Activated T-helper 1 cell treated with anti-CD3 and anti-CD28 coated beads, Interleukin-2, amount 50 U/mL, for 16 hours (primary cell): ENCODE measurements around the gene CEP72.
"Not testable (repeated sequence)": the region's sequence is repeated elsewhere in the genome, so short reads cannot be mapped to it uniquely, and the experiment has no call there.

Source experiments
- DNase-seq, 2 donors: peaks; one replicate each; pipeline ENCODE4 v3.0.0-alpha.2; 2020; ENCODE audit warnings: low read depth in 1 of 2, low spot score in 1 of 2

CEP72 gene

DNA sequence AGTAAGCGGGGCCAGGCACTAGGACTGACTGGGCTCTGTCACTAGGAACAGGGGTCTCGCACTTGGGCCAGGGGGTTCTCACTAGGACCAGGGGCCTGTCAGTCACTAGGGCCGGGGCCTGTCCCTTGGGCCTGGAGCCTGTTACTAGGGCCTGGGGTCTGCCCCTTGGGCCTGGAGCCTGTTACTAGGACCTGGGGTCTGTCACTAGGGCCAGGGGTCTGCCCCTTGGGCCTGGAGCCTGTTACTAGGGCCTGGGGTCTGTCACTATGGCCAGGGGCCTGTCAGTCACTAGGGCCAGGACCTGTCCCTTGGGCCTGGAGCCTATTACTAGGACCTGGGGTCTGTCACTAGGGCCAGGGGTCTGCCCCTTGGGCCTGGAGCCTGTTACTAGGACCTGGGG is 70.1 kb downstream of the CEP72 start:
- not testable (repeated sequence) for DNase-seq

DNA sequence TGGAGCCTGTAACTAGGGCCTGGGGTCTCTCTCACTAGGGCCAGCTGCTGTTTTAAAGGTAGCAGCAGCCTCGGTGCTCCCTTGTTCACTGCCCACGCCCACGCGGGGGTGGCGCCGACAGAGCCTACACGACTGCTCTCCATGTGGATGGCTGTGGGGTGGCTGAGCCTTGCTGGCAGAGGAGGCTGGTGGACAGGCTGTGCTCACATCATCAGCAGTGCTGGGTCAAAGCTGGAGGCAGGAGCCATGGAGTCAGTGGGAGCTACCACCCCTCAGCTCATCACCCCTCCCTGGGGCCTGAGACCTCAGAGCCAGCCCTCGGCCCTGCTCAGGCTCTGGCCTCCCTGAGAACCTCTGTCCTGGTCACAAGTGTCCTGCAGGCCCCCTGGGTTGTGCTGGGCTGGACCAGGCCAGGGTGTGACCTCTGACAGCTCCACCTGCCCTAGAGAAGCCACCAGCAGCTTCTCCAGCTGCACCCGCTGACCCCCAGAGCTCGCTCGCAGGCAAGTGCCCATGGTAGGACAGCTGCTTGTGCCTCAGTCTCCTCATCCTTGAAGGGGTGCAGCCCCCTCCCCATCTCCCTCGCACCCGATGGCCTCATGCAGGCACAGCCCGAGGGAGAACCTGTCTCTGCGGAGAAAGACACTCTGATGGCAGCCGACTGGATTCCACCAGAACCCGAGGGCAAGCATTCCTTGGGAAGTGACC is 70.7 kb downstream of the CEP72 start:
- not testable (repeated sequence) for DNase-seq

DNA sequence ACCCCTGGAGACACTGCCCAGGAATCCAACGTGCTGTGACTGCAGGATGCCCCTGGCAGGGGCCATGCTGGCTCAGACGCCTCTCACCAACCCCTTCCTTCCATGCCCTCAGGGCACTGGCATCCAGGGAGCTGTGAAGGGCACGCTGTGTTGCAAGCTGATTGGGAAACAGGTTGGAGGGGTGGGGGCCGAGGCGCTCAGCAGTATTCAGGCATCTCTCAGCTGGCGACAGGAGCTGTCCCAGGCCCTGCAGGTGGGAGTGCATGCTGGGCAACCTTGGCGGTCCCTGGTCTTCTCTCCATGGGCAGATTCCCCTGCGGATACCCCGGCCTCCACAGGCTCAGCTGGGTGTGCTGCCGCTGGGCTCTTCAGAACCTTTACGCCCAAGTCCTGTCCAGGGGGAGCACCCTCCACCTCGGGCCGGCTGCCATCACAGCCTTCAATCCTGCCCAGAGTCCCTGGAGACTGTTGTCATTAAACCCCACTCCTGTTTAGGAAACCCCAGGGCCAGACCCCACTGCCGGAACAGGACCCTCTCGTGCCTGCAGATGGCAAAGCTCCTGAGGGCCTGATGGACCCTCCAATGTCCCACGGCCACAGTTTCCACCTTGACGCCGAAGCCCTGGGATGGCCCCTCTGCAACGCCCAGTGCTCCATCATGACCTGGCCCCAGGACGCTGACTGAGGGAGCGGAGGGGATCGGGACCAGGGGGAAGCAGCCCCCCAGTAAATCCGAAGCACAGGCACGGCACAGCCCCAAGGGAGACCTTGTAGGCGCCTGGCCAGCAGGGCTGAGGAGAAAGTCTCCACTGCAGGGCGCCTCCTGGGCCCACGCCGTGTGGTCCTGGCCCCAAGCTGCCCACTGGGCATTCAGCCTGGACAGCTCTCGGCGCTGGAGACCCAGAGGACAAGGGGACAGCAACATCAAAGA is 71.7 kb downstream of the CEP72 start:
- no peak for DNase-seq

DNA sequence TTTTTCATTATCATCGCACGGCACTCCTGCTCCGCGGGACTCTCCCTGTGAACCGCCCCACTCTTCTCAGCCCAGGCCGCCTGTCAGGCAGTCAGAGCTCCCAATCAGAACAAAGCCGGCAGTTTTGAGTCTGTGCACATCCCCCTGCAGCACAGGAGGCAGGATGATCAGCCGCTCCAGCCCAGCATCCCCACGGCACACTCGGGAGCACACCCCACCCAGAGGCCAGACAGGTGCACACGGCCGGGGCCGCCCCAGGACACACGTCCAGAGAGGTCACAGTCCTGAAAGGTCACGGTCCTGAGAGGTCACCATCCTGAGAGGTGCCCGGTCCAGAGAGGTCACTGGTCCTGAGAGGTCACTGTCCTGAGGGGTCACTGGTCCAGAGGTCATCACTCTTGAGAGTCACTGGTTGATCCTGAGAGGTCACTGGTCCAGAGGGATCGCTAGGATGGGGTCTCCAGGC is 72.6 kb downstream of the CEP72 start:
- no peak for DNase-seq

DNA sequence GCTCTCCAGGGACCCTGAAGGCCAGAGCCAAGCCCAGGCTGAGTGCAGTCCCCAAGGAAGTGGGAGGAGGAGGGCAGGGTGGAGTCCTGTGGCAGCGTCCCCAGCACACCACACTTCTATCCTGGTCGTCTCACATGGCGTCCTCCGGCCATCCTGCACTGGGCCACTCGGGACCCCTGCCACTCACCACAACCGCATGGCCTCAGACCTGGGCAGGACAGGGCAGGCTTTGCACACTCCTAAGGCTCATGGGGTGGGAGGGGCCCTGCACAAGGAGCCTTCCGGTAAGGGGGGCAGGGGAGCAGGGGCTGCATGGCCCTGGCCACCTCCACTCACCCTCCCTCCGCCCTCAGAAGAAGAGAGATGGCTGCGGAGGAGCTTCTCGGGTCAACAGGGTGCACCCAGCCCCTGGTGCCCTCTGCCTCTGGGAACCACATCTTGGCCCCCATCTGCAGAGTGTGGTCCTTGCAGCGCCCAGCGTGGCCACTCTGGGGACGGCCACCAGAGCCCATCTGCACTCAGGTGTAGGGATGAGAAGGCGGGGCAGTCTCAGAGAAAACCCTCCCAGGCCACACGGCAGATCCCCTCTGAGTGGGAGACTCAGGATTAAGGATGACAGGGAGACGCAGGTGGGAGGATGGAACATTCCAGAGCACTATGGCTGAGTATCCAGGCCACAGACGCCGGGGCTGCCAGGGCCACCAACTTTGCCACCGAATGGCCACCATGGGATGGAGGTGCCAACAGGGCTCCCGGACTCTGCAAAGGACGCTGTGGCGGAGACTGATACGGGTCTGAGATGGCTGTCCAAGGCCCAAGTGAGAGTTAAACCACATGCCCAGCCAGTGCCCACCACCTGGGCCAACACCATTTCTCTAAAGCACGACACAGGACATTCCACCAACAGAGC is 73.4 kb downstream of the CEP72 start:
- no peak for DNase-seq

DNA sequence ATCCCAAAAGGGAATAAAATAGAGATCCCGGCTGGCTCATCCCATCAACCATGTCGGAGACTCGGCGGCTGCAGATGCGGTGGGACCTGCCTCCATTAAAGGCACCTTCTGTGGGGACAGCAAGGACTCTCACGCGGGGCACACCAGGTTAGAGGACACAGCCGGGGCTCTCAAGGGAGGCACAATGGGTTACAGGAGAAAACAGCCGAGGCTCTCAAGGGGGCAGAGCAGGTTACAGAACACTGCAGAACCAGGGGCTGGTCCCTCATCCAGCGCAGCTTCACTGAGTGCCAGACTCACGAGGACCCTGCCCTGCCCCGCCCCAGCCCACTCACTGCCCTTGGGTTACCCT is 74.0 kb downstream of the CEP72 start:
- not testable (repeated sequence) for DNase-seq

DNA sequence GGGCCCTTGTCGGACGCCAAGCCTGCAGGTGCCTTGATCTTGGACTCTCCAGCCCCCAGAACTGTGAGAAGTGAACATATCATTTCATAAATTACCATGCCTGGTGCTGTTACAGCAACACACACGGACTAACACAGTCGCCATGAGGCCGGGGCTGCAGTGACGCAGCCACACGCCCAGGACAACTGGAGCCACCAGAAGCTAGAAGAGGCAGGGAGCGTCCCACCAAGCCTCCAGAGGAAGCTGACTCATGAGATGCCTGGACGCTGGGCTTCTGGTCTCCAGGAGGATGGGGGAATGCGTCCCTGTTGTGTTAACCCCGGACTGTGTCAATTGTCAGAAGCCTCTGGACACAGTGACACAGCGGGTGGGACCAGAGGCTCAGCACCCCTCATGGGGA is 74.8 kb downstream of the CEP72 start:
- not testable (repeated sequence) for DNase-seq

DNA sequence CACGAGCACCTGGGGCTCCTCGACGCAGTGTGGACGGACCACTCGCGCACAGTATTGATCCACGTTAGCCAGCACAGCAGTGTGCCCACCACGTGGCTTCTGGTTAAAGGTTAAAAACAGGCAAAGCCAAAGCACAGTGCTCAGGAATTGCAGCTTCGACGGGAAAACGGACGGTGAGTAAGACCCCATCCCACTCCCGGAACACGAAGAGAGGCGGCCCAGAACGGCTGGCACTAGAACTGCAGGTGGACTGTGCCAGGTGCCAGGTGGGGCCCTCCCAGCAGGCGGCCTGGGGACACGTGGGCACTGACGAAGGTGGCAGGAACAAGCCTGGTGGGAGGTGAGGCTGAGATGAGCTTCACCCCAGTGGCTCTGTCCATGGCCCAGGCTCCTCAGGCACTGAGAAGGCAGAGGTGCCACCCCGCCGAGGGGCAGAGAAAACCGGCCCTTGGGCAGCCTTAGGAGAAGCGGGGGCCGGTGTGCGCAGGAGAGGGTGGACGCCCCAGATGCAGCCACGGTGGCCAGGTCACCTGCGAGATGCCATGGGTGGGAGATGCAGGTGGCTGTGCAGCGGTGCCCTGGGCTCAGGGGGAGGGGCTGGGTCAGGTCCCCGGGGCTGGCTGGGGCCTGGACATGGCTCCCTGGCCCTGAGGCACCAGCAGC is 76.3 kb downstream of the CEP72 start:
- DNase-seq, result not testable (repeated sequence)

DNA sequence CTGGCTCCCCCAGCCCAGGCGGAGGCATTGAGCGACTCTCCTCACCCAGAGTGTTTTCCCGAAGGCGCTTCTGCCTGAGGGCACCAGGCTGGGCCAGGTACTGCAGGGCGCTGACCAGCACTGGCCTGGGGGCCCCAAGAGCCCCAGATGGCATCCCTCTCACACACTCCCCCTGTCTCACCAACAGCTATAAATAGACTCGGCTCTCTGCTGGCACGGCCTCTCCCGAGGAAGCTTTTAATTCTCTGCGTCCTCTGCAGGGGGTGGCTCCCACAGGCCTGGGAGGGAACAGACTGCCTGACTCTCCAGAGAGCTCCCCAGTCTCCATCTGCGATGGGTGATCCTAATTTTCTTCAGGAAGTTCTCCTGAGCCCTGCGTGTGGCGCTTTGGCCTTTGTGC is 78.2 kb downstream of the CEP72 start:
- DNase-seq, result not testable (repeated sequence)

DNA sequence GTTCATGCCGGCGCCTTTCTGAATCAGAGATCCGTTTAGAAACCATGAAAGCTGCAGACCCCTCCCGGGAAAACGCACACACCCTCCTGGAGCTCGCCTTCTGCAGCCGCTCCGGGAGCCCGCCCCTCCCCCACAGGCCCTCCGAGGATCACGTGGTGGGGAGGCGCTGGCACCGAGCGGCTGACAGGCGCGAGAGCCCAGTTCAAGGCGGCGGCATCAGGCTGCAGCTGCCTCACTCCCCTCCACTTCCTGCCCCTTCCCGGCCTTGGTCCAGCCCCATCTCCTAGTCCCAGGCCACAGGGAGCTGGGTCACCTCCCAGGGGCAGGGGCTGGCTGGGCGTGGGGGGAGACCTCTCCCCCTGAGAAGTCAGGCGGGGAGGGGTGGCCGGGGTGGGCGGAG is 78.9 kb downstream of the CEP72 start:
- not testable (repeated sequence) for DNase-seq

DNA sequence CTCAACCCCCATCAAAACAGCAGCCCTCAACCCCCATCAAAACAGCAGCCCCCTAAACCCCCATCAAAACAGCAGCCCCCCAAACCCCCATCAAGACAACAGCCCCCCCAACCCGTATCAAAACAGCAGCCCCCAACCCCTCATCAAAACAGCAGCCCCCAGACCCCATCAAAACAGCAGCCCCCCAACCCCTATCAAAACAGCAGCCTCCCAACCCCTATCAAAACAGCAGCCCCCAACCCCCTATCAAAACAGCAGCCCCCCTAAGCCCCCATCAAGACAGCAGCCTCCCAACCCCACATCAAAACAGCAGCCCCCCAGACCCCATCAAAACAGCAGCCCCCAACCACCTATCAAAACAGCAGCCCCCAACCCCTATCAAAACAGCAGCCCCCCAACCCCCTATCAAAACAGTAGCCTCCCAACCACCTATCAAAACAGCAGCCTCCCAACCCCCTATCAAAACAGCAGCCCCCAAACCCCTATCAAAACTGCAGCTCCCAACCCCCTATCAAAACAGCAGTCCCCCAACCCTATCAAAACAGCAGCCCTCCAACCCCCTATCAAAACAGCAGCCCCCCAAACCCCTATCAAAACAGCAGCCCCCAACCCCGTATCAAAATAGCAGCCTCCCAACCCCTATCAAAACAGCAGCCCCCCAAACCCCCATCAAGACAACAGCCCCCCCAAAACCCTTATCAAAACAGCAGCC is 79.8 kb downstream of the CEP72 start:
- no peak for DNase-seq

DNA sequence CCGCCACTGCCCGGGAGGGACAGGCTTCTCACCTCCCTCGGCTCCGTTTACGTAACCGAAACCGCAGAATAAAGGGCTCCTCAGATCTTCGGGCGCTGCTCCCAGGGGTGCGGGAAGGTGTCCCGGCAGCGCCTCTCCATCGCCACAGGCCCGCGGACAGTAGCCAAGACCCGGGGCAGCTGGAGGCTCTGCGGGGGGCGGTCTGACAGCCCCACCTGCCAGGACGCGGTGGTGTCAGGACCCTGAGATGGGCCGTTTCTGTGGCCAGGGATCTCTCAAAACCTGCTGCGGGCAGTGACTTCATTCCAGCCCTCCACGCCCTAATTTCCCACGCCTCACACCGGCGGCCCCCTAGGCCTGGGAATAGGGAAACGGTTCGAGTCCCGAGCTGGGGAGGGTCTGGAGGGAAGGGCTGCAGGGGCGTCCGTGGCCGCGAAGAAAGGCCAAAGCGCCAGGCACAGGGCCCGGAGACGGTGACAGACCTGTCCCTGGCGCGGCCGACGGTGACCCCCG is 80.4 kb downstream of the CEP72 start:
- DNase-seq, result not testable (repeated sequence)

DNA sequence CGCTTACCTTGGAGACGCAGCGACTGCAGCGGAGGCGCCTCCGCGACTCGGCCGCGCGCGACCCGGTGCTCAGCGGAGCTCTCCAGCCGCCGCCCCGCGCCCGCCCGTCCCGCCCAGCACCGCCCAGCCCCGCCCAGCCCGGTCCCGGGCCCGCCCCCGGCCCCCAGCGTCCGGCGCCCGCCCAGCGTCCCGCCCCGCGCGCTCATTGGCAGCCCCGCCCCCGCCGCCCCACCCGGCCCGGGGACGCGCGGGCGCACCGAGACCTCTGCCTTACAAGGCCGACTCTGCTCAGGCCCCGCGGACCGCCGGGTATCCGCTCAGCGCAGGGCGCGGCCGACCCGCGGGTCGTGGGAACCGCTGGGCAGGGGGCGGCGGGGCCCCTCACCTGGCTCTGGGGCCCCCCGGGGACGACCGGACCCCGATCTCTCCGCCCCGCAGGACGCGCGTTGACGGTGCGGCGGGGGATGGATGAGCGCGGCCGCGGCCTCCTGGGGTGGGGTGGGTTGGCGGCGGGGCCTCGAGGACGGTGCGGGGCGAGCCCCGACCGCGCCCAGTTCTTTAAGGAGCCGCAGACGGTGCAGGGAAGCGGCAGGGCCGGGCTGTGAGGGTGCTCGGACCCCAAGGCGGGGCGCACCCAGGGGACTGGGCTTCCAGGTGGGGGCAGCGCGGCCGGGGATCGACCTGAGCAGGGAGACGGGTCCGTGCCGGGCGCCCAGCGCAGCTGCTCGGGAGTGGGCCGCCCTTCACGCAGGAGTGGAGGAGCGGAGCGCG is 81.3 kb downstream of the CEP72 start, which contains the start of gene TPPP:
Gene TPPP (minus strand): TSS at position 82 of the 771 bp plus-strand sequence. CDS start 15,292 bp downstream, outside the sequence.
- DNase-seq, result peak; percentile 69 to 81

DNA sequence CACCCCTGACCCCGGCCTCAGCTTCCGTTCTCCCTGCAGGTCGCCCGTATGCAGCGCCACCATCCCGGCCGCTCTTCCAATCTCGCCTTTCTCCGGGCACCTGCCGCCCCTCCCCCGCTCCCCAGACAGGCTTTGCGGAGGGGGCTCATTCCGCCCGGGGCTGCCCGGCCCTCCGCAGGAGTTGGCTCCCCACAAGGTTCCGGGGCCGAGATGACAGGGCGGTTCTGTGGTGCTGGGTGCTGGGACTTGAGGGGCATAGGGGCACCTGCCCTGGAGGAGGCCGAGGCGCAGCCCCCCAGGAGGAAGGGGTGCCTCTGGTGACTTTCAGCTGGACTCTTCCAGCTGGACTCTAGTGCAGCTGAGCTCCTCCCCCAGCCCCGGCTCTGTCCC is 81.9 kb downstream of the CEP72 start:
- not testable (repeated sequence) for DNase-seq

DNA sequence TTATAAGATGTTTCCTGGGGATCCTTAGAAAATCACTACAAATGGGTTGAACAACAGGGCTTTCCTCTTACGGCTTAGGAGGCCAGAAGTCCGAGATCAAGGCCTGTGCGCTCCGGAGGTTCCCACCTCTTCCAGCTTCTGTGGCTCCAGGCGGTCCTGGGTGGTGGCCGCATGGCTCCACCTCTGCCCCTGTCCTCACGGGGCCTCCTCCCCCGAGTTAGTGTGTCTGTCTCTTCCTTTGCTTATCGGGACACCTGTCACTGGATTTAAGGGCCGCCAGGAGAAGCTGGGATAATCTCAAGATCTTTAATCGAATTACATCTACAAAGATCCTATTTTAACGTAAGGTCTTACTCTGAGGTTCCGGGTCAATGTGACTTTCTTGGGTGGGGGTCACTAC is 83.3 kb downstream of the CEP72 start:
- DNase-seq, result not testable (repeated sequence)

DNA sequence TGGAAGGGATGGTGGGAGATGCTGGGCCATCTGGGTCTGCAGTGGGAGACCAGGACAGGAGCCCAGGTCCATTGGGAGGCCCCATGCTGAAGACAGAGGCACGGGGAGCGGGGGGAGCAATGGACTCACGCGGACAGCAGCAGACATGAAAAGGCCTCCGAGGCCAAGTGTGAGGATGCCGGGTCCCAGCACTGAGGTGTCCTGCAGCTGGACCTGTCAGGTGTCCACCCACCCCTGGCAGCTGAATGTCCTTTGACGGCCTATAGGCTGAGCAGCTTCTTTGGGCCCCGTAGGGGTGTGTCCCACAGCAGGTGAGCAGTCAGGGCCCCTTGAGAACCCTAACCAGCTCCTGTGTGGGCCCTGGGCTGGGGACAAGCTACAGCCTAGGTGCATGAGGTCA is 84.1 kb downstream of the CEP72 start:
- DNase-seq, result not testable (repeated sequence)

DNA sequence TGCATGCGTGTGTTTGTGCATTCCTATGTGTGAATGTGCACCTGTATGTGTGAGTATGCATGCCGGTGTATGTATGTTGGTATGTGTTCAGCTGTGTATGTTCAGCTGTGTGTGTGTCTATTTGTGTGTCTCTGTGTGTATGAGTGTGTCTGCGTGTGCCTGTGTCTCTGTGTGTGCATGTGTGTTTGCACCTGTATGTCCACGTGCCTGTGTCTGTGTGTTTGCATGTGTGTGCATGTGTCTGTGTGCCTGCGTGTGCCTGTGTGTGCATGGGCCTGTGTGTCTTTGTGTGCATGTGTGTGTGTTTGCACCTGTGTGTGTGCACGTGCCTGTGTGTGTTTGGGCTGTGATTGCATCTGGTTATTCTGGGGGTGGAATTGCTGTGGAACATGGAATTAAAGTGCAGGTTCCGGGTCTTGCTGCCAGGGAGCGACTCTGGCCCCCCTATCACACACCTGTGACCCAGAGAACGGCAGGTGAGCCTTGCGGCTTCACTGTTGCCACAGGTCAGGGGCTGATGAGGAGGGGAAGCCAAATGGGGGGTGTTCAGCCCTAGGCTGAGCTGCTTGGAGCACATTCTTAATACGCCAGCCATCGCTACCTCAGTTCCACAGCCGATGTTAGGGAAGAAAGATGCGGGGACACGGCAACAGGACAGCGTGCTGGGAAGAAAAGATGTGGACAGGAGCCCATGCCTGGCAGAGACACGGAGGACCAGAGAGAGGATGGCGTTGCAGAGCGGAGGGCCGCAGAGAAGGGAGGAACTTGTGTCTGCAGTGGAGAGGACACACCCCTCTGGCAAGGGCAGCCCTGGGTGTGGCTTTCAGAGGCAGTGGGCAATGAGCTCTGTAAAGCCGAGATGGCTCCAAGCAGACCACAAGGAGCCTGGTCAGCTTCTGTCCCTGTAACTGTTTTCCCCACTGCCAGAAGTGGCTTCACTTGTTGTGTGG is 84.9 kb downstream of the CEP72 start:
- not testable (repeated sequence) for DNase-seq
